ENCODE data around the gene APOBEC3F. TPM values are rescaled to one million over a fixed set of nuclear protein-coding genes. Genes with fewer than 3 reads are reported as not detected.

The APOBEC3F gene
- total and polyA plus RNA-seq, 8 donors: 1.7 to 8.6 (median 3.4) TPM

GRCh38 chr22:39021552-39022250 lies 19.0 kb upstream of the APOBEC3F start:
- Histone ChIP-seq H3K4me1 (no peaks in the 10 kb centered on the region), H3K9me3 (no peaks in the 10 kb centered on the region), H3K4me3 (peak overlapping the region in 1 of 4 donors; percentile 31), H3K36me3 (no peaks in the 10 kb centered on the region), H3K27me3 (no peaks in the 10 kb centered on the region), H3K27ac (peak overlapping the region; percentile 22 to 75 (median 52))
- DNase-seq (no peak), ATAC-seq (peak in 1 of 4 donors; percentile 7), FAIRE-seq (no peak)
- TF ChIP-seq, protein P1, sequence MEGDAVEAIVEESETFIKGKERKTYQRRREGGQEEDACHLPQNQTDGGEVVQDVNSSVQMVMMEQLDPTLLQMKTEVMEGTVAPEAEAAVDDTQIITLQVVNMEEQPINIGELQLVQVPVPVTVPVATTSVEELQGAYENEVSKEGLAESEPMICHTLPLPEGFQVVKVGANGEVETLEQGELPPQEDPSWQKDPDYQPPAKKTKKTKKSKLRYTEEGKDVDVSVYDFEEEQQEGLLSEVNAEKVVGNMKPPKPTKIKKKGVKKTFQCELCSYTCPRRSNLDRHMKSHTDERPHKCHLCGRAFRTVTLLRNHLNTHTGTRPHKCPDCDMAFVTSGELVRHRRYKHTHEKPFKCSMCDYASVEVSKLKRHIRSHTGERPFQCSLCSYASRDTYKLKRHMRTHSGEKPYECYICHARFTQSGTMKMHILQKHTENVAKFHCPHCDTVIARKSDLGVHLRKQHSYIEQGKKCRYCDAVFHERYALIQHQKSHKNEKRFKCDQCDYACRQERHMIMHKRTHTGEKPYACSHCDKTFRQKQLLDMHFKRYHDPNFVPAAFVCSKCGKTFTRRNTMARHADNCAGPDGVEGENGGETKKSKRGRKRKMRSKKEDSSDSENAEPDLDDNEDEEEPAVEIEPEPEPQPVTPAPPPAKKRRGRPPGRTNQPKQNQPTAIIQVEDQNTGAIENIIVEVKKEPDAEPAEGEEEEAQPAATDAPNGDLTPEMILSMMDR (IDR thresholded peaks at IDR 0.05): no peak
- intact Hi-C loops (cut with DNase I): no loop called here
- 68 to 80% methylated on average over 7 to 9 of the region's 9 CpGs for WGBS, 2 donors

DNA sequence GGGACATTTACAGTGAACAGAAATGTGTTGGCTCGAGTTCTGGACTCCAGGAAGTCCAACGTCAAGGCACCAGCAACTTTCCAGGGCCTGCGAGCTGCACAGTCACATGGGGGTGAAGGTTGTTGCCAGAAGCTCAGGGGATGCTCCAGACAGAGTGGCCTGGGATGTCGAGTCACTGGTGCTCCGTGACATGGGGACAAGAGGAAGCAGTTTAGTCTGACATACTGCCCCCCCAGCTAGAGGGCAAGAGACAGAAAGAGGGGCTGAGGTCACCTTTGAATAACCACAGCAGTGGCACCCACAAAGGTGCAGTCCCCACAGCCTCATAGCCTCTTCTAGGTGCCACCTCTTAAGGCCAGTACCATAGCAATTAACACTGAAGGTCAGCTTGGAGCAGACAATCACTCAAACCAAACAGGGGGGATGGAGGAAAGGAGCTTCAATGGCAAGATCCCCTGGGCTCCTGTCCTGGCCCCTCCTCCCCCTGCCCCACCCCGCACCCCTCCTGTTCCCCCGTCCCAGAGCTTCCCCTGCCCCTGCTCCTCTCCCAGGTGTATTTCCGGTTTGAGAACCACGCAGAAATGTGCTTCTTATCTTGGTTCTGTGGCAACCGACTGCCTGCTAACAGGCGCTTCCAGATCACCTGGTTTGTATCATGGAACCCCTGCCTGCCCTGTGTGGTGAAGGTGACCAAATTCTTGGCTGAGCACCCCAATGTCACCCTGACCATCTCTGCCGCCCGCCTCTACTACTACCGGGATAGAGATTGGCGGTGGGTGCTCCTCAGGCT lies 15.9 kb upstream of the APOBEC3F start:
- ATAC-seq (no peak), DNase-seq (no peak), FAIRE-seq (no peak)
- H3K27me3 ChIP-seq: no peaks in the 10 kb centered on the region
- H3K9me3 ChIP-seq: no peaks in the 10 kb centered on the region
- 67 to 68% methylated on average over 15 of the region's 15 CpGs for WGBS, 2 donors
- H3K27ac ChIP-seq: no peak overlapping the region
- no peaks in the 10 kb centered on the region for H3K36me3 ChIP-seq
- H3K4me1 ChIP-seq: no peaks in the 10 kb centered on the region
- TF ChIP-seq, protein P1 (IDR thresholded peaks at IDR 0.05): no peak
- intact Hi-C loops (cut with DNase I): no loop called here
- H3K4me3 ChIP-seq: no peak overlapping the region

- FAIRE-seq (no peak), ATAC-seq (no peak), DNase-seq (no peak)
- intact Hi-C loops (cut with DNase I): no loop called here
- Histone ChIP-seq H3K36me3 (no peaks in the 10 kb centered on the region), H3K27ac (no peak overlapping the region), H3K4me3 (no peak overlapping the region), H3K27me3 (no peaks in the 10 kb centered on the region), H3K4me1 (no peaks in the 10 kb centered on the region), H3K9me3 (no peaks in the 10 kb centered on the region)
- WGBS, 2 donors: 73 to 82% methylated on average over 12 of the region's 12 CpGs
- TF ChIP-seq, protein P1 (IDR thresholded peaks at IDR 0.05): no peak
Observed at GRCh38 chr22:39026509-39027150, 14.0 kb upstream of the APOBEC3F start.

DNA sequence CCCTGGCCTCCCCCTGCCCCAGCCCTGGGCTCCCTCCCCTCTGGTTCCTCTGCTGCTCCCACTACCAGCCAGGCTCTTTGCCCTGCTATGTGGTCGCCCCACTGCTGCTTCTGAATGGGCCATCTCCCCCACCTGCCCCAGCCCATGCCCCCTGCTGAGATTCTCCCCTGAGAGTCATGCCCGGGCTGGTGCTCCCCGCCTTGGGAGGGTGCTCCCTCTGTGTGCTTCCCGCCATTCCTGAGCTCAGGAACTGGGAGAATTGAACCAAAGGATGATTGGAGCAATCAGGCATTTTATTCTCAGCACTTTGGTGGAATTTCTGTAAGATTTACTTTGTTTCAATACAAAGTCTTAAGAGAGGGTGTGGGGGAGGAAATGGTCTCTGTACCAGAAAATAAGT lies 12.9 kb upstream of the APOBEC3F start:
- H3K4me1 ChIP-seq: no peaks in the 10 kb centered on the region
- no peaks in the 10 kb centered on the region for H3K9me3 ChIP-seq
- no peaks in the 10 kb centered on the region for H3K27me3 ChIP-seq
- WGBS, 2 donors: 72 to 78% methylated on average over 4 of the region's 4 CpGs
- TF ChIP-seq, protein P1 (IDR thresholded peaks at IDR 0.05): no peak
- FAIRE-seq: no peak
- H3K27ac ChIP-seq: no peak overlapping the region
- H3K36me3 ChIP-seq: no peaks in the 10 kb centered on the region
- no peak for DNase-seq
- intact Hi-C loops (cut with DNase I): no loop called here
- no peak for ATAC-seq
- no peak overlapping the region for H3K4me3 ChIP-seq
